CD4-positive, alpha-beta T cell treated with Interleukin-21 for 1 hour (primary cell): ENCODE results near the gene KIF13A.
"Not testable (repeated sequence)": the region's sequence is repeated elsewhere in the genome, so short reads cannot be mapped to it uniquely, and the experiment has no call there.

Experiments
- DNase-seq: peaks from one replicate; pipeline ENCODE4 v3.0.0-alpha.2; 2020

Gene KIF13A

GRCh38 chr6:17987447-17987696 lies at the start of gene KIF13A:
KIF13A (minus strand) TSS chr6:17987635; CDS start chr6:17987463, 172 bp downstream.
- DNase-seq: no peak

GRCh38 chr6:18036781-18037180 lies 49.3 kb upstream of the KIF13A start:
- DNase-seq: no peak

- no peak for DNase-seq
Measured at GRCh38 chr6:18035330-18035854, 48.0 kb upstream of the KIF13A start.

GRCh38 chr6:18034798-18035202 lies 47.4 kb upstream of the KIF13A start:
- DNase-seq: no peak

- DNase-seq: no peak
Measured at GRCh38 chr6:18031680-18032256, 44.3 kb upstream of the KIF13A start.

GRCh38 chr6:18031189-18031588 lies 43.8 kb upstream of the KIF13A start:
- DNase-seq: no peak

- no peak for DNase-seq
Measured at GRCh38 chr6:18028332-18028731, 40.9 kb upstream of the KIF13A start.

GRCh38 chr6:18025596-18025995 lies 38.2 kb upstream of the KIF13A start:
- DNase-seq: no peak

- DNase-seq: no peak
Measured at GRCh38 chr6:18024876-18025275, 37.4 kb upstream of the KIF13A start.

GRCh38 chr6:18023891-18024290 lies 36.5 kb upstream of the KIF13A start:
- no peak for DNase-seq

GRCh38 chr6:18022398-18023231 lies 35.2 kb upstream of the KIF13A start:
- no peak for DNase-seq

- no peak for DNase-seq
Measured at GRCh38 chr6:18021166-18021850, 33.9 kb upstream of the KIF13A start.

- DNase-seq: not testable (repeated sequence)
Measured at GRCh38 chr6:18020545-18020944, 33.1 kb upstream of the KIF13A start.

GRCh38 chr6:18019539-18020534 lies 32.4 kb upstream of the KIF13A start:
- DNase-seq: no peak

- DNase-seq: not testable (repeated sequence)
Measured at GRCh38 chr6:18019133-18019532, 31.7 kb upstream of the KIF13A start.

- DNase-seq: no peak
Measured at GRCh38 chr6:18016698-18017097, 29.3 kb upstream of the KIF13A start.

- DNase-seq: no peak
Measured at GRCh38 chr6:18016133-18016532, 28.7 kb upstream of the KIF13A start.

- no peak for DNase-seq
Measured at GRCh38 chr6:18011287-18011686, 23.9 kb upstream of the KIF13A start.

- not testable (repeated sequence) for DNase-seq
Measured at GRCh38 chr6:18010540-18010939, 23.1 kb upstream of the KIF13A start.

- no peak for DNase-seq
Measured at GRCh38 chr6:18004256-18004985, 17.0 kb upstream of the KIF13A start.

GRCh38 chr6:17999425-17999824 lies 12.0 kb upstream of the KIF13A start:
- DNase-seq: no peak

- DNase-seq: no peak
Measured at GRCh38 chr6:17998442-17998841, 11.0 kb upstream of the KIF13A start.
